Glomerular visceral epithelial cell (primary cell): ENCODE measurements around the gene CENPB.
"Not testable (repeated sequence)": the region's sequence is repeated elsewhere in the genome, so short reads cannot be mapped to it uniquely, and the experiment has no call there.

Experiments
- DNase-seq: peaks from one replicate; pipeline ENCODE4 v3.0.0-alpha.2; 2016; ENCODE audit errors: extremely low spot score

The CENPB gene

DNA sequence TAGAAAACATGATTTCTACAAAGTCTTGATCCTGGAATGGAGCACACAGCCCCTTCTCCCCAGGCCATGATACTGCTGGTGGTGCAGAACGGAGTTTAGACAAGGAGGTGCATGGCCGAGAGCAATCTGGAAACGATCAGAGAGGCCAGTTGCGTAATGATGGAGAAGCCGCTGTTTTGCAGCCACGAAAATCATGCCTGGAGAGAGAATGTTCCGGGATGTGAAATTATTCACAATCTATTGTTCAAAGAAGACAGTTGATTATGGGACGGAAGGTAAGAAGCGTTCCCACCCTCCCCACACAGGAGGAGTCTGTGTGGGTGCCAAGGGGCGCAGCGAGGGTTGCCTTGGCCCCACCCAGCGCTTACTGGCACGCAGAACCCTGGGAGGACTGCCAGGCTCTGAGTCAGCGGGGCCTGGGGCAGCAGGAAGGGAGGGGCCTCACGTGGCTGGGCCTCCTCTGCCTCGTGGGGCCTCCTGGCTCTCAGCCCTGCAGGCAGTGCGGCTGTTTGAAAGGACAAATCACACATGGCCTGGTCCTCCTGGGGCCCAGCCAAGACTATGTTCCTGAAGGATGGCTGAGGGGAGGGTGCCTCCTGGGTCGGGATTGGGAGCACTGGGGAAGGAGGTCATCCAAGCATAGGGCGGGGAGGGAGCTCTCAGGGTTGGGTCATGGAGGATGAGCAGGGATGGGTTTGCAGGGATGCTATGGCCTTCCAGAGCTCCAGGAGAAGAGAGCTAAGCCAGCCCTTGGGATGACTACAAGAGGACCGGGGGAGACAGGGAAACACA lies 25.1 kb upstream of the CENPB start:
- peak; percentile 100 for DNase-seq

DNA sequence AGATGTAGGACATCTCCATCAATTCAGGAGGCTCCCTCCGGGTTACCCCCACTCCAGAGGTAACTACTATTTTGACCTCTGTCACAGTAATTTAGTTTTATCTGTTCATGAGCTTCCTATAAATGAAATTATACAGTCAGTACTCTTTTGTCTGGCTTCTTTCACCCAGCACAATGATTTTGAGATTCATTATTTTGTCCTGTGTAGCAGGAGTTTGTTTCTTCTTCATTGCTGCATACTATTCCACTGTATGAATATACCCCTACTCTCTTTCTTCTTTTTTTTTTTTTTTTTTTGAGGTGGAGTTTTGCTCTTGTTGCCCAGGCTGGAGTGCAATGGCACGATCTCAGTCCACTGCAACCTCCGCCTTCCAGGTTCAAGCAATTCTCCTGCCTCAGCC lies 22.0 kb upstream of the CENPB start:
- DNase-seq, result no peak

DNA sequence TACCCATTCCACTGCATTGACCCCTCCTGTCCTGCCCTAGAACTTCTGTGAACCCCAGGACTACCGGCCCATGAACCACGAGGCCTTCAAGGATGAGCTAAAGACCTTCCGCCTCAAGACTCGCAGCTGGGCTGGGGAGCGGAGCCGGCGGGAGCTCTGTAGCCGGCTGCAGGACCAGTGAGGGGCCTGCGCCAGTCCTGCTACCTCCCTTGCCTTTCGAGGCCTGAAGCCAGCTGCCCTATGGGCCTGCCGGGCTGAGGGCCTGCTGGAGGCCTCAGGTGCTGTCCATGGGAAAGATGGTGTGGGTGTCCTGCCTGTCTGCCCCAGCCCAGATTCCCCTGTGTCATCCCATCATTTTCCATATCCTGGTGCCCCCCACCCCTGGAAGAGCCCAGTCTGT lies 18.2 kb upstream of the CENPB start:
- DNase-seq, result no peak

DNA sequence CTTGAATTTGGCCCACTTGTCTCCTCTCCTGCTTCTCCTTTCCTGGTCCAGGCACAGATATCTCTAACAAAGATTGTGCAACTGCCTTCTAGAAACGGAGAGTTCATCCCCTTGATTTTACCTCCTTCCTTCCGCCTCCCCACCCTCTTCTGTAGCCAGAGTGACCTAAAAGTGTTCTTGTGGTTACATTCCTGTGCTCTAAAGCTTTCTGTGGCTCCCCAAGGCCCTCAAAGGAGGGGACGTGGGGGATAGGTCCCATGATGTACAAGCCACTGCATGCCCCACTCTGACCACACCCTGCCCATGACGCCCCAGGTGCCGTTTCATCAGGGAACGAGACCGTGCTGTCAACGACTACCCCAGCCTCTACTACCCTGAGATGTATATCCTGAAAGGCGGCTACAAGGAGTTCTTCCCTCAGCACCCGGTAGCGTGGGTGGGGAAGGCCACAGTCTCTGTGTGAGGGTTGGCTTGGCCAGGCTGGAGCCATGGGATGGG lies 17.8 kb upstream of the CENPB start:
- DNase-seq, result no peak

DNA sequence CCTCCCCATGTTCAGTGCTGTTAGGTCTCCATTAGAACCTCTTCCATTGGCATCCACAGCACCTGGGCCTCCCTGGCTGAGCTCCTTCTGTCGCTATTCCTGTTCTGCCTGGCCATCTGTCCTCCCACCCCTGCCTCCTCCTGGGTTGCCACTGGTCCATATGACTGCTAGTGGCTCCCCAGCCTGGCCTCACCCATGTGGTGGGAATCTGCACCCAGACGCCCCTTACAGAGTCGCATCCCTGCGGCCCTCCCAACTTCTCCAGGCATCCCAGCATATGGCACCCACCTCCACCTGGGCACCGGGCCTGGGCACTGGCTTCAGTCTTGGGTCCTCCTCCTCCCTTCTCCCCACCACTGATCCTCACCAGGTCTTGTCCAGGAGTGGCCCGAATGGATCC lies 17.3 kb upstream of the CENPB start:
- DNase-seq, result no peak

DNA sequence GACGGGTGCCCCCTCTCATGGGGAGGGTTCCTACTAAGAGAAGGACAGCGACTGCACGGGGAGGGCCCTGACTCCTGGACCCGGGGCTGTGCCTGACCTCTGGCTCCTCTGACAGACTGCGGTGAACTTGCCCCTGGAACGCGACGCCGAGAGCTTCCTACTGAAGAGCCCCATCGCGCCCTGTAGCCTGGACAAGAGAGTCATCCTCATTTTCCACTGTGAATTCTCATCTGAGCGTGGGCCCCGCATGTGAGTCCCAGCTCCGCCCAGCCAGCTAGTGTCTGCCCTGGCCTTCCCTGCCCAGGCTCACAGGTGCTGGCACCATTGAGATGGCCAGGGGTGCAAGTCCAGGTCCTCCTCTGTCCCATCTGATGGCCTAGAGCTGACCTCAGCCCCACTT lies 16.7 kb upstream of the CENPB start:
- DNase-seq, result no peak

DNA sequence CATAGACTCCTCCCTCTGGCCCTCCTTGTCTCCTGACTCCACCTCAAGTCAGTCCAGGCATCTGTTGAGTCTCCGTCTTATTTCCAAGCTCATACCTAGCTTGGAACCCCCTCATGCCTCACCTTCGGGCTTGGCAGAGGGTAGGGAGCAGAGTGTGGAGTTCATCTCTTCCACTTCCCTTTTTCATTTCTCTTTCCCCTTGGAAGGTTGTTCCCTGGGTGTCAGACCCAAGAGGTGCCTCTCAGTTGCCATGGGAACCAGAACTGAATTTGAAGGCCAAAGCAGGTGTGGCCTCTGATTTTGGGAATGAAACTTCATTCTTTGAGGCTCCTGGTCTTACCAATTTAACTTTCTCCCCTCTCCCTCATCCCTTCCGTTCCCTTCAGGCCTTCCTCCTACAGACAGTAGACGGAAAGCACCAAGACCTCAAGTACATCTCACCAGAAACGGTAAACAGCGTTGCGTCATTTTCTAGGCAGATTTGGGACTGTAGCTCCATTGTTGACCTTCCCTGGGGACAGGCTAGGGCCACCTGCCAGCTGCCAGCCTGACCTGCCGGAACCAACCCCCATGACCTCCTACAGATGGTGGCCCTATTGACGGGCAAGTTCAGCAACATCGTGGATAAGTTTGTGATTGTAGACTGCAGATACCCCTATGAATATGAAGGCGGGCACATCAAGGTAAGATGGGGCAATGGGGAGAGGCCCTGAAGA lies 16.1 kb upstream of the CENPB start:
- no peak for DNase-seq

DNA sequence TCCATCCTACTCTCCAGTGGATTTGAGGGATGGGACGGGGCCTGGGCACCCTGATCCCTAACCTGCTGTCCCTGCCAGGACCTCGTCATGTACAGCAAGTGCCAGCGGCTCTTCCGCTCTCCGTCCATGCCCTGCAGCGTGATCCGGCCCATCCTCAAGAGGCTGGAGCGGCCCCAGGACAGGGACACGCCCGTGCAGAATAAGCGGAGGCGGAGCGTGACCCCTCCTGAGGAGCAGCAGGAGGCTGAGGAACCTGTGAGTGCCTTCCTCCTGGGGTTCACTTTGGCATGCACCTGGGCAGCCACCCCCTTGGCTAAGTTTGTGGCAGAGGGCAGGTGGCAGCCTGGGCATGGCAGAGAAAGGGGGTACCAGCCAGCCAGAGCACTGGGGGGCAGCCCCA lies 15.3 kb upstream of the CENPB start:
- DNase-seq, result no peak

DNA sequence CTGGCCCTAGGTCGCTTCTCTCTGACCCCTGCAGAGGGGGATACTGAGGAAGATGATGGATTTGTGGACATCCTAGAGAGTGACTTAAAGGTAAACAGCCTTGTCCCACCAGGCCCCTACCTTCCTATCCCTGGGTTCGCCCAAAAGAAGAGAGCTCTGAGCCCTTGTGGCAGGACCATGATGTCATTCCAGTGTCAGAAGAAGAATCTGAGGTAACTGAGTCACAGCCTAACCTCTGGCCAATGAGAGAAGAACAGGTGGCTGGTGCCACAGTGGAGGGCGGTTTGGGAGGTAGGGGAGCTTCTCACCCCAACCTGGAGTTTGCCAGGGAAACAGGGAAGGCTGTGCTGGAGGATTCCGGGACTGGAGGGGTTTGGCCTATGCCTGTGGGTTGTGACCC lies 14.8 kb upstream of the CENPB start:
- no peak for DNase-seq

DNA sequence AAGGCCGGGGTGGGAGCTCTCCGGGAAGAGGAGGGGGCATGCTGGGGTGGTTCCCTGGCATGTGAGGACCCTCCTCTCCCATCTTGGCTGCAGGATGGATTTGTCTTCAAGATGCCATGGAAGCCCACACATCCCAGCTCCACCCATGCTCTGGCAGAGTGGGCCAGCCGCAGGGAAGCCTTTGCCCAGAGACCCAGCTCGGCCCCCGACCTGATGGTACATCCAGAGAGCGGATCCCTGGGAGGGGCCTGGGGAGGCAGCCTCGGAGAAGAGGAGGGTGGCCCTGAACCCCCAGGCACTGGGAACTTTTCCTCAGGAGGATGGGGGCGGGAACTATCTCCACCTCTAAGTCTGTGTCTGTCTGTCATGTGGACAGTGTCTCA lies 14.3 kb upstream of the CENPB start:
- DNase-seq, result no peak

DNA sequence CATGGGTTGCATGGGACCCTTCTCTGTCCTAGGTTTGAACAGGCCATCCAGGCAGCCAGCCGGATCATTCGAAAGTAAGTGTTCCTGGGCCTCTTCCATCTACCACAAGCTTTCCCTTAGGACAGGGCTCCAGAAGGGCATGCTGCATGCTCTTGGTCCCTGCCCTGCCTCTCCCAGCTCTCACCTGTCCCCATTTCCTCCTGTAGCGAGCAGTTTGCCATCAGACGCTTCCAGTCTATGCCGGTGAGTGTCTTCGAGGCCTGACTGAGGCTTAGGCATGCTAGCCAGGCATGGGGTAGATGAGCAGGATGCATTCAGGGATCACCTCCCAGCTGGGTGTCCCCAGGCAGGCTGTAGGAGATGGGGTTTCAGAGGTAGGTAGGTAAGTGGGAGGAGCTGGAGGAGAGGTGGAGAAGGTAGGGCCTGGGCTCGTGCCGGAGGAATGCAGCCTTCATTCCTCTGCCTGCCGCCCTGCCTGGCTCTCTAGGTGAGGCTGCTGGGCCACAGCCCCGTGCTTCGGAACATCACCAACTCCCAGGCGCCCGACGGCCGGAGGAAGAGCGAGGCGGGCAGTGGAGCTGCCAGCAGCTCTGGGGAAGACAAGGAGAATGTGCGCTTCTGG lies 13.8 kb upstream of the CENPB start:
- no peak for DNase-seq

DNA sequence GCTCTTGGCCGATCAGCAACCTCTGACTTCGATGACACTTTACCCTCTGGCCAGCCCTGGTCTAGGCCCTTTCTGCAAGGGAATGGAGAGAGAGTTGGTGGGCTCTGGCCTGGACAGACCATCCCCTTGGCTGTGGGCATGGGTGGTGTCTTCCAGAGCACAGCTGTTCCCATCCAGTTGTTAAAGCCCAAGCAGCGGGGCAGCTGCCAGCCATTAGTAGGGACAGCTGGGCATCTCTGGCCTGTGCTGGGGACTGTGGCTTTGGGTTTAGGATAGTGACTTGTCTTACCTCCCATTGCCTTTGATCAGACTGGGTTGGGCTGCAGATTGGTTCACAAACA lies 12.3 kb upstream of the CENPB start:
- DNase-seq, result no peak

DNA sequence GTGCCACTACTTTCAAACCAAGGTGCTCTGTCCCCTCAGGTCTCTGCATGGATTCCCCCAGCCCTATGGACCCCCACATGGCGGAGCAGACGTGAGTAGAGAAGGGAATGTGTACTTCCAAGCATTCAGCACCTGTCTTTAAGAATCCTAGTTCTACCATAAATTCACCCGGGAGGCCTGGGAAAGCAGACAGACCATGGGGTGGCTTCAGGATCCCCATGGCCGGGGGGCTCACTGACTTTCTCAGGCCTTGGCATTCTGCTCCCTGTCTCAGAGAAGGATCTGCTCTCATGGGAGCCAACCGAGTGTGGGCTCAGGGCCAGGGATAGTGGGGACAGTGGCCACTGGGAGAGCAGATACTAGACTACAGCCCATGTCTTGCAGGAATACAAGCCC lies 11.8 kb upstream of the CENPB start:
- no peak for DNase-seq

DNA sequence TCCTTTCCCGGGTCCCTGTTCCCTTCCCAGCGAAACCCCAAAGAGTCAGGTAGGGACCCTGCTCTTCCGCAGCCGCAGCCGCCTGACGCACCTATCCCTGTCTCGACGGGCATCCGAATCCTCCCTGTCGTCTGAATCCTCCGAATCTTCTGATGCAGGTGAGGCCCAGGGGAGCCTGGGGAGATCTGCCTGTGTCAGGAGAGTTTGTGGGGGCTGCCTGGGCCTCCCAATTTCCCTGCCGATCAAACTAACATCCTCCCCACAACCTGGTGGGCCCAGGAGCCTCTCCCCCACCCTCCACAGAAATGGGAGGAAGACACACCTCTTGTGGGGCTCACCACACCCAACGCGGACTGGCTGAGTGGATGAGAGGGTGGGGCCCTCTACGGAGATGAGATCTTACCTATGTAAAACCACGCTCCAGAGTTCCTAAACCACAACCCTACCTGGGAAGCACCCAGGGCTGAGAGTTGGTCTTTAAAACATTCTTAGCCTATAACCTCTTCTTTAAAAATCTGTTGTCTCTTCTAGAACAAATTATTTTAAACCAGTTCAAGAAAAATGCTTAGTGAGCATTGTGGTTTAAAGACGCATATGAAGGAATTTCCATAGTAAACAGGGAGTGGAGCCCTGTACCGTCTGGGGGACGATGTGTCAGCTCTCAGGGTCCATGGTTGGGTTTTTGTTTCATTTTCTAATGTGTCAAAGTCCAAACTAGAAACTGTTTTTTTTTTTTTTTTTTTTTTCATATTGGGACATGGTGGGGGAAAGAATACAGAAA lies 11.2 kb upstream of the CENPB start:
- DNase-seq, result no peak

DNA sequence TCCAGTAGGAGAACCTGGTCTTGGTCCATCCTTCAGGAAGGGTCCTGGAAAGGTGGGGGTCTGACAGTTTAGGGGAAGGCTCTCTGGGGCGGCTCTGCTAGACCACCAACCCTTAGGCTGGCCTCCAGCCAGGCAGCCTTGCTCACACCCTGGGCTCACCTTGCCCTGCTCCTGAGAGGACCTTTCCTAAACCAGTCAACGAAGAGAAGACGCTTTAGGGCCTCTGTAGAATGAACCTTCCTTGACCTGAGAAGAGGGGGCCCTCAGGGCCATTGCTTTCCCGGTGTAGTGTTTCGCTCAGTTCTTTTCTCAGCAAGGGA lies 10.6 kb upstream of the CENPB start:
- DNase-seq, result no peak

DNA sequence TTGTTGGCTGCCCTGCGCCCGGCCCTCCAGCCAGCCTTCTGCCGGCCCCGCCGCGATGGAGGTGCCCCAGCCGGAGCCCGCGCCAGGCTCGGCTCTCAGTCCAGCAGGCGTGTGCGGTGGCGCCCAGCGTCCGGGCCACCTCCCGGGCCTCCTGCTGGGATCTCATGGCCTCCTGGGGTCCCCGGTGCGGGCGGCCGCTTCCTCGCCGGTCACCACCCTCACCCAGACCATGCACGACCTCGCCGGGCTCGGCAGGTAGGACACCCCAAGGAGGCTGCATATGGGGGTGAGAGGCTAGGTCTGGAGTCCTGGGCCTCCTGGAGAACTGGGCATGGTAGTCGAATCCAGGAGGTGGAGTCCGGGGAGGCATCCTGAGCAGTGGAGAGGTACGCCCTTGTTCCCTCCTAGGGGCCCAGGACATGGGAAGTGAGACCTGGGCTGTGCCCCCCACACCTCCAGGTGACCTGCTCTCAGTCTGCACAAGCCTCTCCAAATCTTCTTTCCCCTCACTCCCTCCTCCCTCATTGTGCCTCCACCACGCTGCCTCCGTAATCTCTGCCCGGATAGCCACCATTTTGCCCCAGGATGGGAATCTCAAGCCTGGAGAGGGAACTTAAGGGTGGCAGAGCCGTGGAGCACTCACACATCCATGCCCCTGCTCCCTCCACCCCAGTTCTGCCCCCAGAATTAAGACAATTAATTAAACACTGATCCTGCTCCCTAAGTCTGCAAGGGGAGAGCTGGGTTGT lies 10.1 kb upstream of the CENPB start:
- DNase-seq, result no peak

DNA sequence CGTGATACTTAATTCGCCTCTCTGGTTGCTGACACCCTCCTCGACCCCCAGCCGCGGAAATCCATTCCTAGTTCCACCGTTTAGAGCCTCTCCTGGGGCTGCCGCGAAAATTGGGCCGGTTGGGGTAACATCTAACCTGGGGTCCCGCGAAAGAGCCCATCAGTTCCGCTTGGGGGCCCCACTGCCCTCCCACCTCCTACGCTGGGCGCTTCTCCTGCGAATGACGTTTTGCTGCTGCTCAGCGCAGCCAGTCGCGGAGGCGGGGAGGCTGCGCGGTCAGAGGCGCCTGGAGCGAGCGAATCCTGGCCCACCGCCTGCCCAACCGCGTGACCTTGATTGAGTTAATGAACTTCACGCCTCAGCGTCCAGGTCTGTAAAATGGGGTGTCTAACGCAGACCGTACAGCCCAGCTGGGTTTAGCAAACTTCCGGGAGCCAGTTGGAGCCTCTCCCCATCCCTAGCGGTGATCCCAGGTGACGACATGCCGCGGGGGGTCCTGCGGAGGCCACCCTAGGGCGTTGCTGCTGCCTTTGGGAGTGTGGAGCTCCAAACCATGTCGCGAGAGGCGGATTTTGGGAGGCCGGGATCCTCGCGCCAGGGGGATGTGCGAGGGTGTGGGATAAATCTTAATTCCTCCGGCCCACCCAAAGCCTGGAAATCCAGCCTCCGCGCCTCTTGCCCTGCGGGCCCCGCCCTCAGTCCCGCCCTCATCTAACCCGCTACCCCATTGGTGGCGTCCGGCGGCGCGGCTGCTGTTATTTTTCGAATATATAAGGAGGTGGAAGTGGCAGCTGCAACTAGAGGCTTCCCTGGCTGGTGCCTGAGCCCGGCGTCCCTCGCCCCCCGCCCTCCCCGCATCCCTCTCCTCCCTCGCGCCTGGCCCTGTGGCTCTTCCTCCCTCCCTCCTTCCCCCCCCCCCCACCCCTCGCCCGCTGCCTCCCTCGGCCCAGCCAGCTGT lies 9.2 kb upstream of the CENPB start, which contains the start of gene CDC25B:
CDC25B (plus strand) TSS at position 800 of the 958 bp plus-strand sequence. CDS start 222 bp downstream, outside the sequence.
- peak; percentile 96 for DNase-seq

DNA sequence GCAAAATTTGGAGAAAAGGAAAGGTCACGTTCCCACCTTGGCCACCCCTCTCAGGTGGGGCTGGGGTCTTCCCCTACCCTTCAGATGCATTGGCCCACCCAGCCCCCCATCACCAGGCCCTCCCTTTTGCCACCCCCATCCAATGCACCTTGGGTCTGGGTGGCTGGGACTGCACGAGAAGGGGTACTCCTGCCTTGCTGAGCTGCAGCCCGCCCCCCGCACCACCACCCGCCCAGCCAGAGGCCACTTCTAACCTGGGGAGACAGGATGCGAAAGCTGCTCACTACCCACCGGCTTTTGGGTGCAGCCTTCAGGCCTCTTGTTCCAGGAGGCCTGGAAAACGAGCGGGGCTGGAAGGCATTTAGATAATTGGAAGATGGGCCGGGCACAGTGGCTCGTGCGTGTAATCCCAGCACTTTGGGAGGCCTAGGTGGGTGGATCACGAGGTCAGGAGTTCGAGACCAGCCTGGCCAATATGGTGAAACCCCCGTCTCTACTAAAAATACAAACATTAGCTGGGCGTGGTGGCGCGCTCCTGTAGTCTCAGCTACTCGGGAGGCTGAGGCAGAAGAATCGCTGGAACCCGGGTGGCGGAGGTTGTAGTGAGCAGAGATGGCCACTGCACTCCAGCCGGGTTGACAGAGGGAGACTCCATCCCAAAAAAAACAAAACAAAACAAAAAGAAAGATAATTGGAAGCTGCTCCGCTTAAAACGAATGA lies 8.3 kb upstream of the CENPB start:
- DNase-seq, result no peak

DNA sequence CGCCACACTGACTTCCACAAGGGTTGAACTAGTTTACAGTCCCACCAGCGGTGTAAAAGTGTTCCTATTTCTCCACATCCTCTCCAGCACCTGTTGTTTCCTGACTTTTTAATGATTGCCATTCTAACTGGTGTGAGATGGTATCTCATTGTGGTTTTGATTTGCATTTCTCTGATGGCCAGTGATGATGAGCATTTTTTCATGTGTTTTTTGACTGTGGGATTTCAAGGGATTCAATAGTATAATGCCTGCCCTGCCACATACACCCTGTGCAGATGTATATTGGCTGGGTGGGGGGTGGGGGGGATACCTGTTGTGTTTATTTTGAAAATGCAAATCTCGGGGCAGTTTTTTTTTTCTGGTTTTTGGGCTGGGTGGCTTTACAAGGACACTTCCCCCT lies 7.6 kb upstream of the CENPB start:
- DNase-seq, result not testable (repeated sequence)

DNA sequence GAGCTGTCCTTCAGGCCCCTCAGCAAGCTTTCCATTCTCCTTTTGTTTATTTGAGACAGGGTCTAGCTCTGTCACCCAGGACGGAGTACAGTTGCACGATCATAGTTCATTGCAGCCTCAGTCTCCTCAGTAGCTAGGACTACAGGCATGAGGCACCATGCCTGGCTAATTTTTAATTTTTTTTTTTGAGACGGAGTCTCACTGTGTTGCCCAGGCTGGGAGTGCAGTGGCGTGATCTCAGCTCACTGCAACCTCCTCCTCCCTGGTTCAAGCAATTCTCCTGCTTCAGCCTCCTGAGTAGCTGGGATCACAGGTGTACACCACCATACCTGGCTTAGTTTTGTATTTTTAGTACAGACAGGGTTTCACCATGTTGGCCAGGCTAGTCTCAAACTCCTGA lies 2.7 kb upstream of the CENPB start:
- not testable (repeated sequence) for DNase-seq
